ENCODE measurements around the gene RBM44. TPM values are rescaled to one million over a fixed set of nuclear protein-coding genes. Genes with fewer than 3 reads are reported as not detected.
"Not testable (repeated sequence)": the region's sequence is repeated elsewhere in the genome, so short reads cannot be mapped to it uniquely, and the experiment has no call there.

Gene RBM44
- total RNA-seq, 1 donor from 2014 or later = 1.0 TPM

DNA sequence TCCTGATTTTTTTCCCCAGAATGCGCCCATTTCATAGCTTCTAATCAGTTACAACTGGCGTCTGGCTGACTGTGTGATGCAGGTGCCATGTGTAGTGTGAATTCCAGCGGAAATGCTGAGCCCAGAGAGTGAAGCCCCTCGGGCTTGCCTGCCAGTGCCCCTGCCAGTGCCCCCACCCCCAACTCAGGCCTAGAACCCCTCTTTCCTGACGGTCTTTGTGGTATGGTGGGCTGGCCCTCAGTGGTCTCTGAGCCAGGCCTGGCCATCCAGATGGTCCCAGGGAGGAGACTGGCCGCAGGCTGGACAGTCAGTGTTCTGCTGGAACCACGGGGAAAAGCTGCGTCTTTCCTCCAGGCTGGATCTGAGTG, 63.9 kb downstream of the RBM44 start:
- no peak overlapping the region for H3K4me3 Mint-ChIP-seq (ENCODE audit: low read depth)
- DNase-seq (ENCODE audit: low spot score) = no peak
- no peaks in the 10 kb centered on the region for H3K9me3 Mint-ChIP-seq
- H3K27ac Mint-ChIP-seq = no peak overlapping the region
- intact Hi-C loops (cut with micrococcal nuclease) = no loop called here
- peaks cover 29% of the 10 kb centered on the region for H3K27me3 Mint-ChIP-seq (ENCODE audit: low read depth)
- H3K4me1 Mint-ChIP-seq (ENCODE audit: low read depth) = peaks cover 9% of the 10 kb centered on the region
- peaks cover 3% of the 10 kb centered on the region for H3K36me3 Mint-ChIP-seq (ENCODE audit: low read depth)

DNA sequence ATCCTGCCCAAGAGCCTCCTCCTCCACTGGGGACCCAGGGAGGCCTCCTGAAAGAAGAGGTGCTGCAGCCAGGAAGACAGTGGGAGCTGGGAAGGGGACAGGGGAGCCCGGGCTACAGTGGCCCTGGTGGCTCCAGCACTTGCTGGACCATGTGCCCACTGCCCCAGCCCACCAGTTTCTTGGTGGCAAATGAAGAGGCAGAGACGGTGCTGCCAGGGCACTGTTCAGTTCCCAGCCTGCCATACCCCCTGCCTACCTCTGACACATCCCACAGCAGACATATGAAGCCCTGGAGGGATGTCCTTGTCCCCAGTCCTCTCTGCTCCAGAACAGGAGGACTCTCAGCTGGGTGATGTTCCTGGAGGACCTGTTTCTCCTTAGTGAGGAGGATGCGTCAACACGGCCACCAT, 64.5 kb downstream of the RBM44 start:
- H3K9me3 Mint-ChIP-seq = no peaks in the 10 kb centered on the region
- H3K27ac Mint-ChIP-seq = no peak overlapping the region
- no peak for DNase-seq (ENCODE audit: low spot score)
- no peak overlapping the region for H3K4me3 Mint-ChIP-seq (ENCODE audit: low read depth)
- H3K36me3 Mint-ChIP-seq (ENCODE audit: low read depth) = peaks cover 3% of the 10 kb centered on the region
- H3K4me1 Mint-ChIP-seq (ENCODE audit: low read depth) = peaks cover 9% of the 10 kb centered on the region
- peaks cover 25% of the 10 kb centered on the region for H3K27me3 Mint-ChIP-seq (ENCODE audit: low read depth)
- intact Hi-C loops (cut with micrococcal nuclease) = no loop called here

DNA sequence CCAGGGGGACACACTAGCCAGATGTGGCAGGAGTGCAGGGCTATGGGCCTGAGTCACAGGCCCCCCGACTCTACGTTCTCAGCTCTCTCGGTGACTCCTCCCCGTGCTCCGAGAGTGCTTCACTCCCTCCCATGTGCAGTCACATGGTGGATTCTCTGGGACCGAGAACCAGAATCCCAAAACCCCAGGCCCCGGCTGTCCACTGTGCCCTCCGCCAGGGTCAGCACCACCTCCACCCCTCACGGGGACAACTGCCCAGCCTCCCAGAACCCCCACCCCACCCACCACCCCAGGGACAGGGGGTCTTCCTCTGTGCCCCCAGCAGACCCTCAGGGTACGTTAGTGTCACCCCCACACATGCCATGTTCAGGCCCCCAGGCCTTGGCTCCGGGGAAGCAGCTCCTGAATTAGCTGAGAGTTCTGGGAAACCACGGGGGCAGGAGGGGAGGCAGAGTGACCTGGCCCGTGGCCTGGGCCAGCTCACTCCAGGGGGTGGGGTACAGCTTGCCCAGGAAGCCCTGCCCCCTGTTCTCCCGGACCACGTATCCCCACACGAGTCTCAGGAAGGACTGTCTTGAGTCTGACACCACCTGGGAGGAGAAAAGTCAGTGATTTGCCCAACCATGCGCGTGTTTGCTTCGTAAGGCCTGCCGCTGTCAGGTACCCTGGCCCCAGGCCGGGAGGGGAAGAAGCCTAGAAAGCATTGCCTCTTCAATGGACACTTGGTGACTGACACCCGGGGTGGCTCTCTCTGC, 65.3 kb downstream of the RBM44 start:
- Mint-ChIP-seq H3K4me3 (ENCODE audit: low read depth) (no peak overlapping the region), H3K9me3 (no peaks in the 10 kb centered on the region), H3K27ac (no peak overlapping the region), H3K27me3 (ENCODE audit: low read depth) (peaks cover 21% of the 10 kb centered on the region), H3K36me3 (ENCODE audit: low read depth) (no peaks in the 10 kb centered on the region), H3K4me1 (ENCODE audit: low read depth) (peaks cover 8% of the 10 kb centered on the region)
- DNase-seq (ENCODE audit: low spot score) = no peak
- intact Hi-C loops (cut with micrococcal nuclease) = no loop called here

DNA sequence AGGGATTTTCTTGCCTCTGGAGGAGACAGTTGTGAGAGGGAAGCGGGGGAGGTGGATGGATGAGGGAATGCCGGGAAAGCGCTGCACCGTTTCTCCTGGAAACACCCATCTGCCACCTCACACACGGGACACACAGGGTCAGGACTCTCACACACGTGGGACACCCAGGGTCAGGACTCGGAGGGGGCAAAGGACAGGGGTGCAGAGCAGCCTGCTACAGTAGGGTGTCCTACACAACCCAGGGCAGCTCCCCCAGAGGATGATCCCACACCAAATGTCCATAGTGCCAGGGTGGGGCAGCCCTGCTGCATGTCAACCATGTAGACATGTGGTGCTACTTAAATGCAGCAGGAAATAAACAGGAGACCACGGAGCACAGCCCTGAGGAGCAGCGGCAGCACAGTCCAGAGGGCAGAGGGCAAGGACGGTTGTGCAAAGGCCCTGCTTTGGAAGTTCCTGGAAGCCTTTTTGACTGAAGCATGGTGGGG, 65.9 kb downstream of the RBM44 start:
- Mint-ChIP-seq H3K9me3 (no peaks in the 10 kb centered on the region), H3K4me1 (ENCODE audit: low read depth) (peaks cover 10% of the 10 kb centered on the region), H3K36me3 (ENCODE audit: low read depth) (no peaks in the 10 kb centered on the region), H3K27me3 (ENCODE audit: low read depth) (peaks cover 25% of the 10 kb centered on the region), H3K4me3 (ENCODE audit: low read depth) (no peak overlapping the region), H3K27ac (no peak overlapping the region)
- intact Hi-C loops (cut with micrococcal nuclease) = no loop called here
- DNase-seq (ENCODE audit: low spot score) = no peak

DNA sequence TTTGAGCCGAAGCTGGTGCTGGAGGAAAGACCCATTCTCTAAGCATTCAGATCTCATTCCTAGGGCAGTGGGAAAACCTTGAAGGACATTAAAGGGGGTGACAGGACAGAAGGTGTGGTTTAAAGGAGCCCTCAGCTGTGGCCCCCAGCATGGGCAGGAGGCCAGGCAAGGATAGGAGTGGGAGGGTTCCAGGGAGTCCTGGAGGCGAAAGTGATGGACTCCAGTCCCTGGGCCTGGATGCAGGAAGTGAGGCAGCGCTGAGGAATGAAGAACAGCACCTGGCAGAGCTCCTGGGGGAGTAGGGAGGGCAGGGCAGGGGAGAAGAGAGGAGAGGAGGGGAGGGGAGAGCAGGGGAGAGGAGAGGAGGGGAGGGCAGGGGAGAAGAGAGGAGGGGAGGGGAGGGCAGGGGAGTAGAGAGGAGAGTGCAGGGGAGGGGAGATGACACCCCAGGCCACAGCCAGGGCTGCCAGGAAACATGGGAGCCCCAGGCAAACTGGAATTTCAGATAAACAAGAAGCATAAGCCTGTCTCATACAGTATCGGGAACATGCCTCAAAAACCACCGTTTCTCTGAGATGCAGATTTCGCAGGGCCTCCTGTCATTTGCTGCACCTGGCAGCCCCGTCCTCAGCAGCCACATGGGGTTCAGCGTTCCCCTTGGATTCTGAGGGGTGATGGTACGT, 66.5 kb downstream of the RBM44 start:
- Mint-ChIP-seq H3K27me3 (ENCODE audit: low read depth) (peaks cover 26% of the 10 kb centered on the region), H3K36me3 (ENCODE audit: low read depth) (no peaks in the 10 kb centered on the region), H3K27ac (no peak overlapping the region), H3K9me3 (no peaks in the 10 kb centered on the region), H3K4me1 (ENCODE audit: low read depth) (peaks cover 10% of the 10 kb centered on the region), H3K4me3 (ENCODE audit: low read depth) (no peak overlapping the region)
- intact Hi-C loops (cut with micrococcal nuclease) = no loop called here
- no peak for DNase-seq (ENCODE audit: low spot score)

DNA sequence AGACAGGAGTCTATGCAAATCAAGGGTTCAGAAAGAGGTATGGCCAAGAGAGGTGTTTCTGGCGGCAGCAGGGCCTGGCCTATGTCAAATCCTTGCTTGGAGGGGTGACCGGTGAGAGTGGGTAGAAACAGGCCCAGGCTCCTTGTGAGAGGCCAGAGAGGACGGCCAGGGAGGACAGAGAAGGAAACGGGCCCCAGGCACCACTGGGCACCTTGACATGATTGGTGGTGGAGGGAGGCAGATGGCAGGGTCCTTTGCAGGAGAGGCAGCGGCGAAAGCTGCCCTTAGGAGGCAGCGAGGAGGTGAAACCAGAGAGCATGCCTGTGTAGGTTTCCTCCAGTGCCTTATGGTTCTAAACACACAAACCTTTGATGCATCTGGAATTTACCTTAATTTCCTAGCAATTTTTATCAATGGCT, 67.1 kb downstream of the RBM44 start:
- Mint-ChIP-seq H3K36me3 (ENCODE audit: low read depth) (no peaks in the 10 kb centered on the region), H3K4me1 (ENCODE audit: low read depth) (peaks cover 6% of the 10 kb centered on the region), H3K9me3 (no peaks in the 10 kb centered on the region), H3K4me3 (ENCODE audit: low read depth) (no peak overlapping the region), H3K27ac (no peak overlapping the region), H3K27me3 (ENCODE audit: low read depth) (peaks cover 25% of the 10 kb centered on the region)
- no peak for DNase-seq (ENCODE audit: low spot score)
- intact Hi-C loops (cut with micrococcal nuclease) = no loop called here

DNA sequence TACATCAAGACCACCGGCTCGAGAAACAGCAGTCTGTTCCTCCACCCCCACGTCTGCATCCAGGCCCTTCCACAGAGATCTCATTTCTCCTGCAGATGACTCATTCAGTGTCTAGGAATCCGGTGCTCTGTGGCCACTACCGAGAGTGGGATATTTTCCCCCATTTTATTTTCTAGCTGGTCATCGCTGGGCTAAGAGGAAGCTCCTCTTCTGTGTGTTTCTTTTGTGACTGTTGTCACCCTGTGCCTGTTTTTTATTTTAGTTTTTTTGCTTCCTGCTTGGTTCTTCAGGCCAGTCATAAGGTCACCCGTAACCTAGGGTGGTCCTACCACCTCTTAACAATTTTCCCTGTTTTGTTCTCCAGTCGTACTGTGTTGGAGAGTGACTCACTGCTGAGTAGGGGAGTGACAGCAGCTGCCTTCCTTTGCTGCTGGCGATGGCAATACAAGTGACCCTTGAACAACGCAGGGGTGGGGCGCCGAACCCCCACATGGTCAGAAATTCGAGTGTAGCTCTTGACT, 67.6 kb downstream of the RBM44 start:
- no peaks in the 10 kb centered on the region for H3K9me3 Mint-ChIP-seq
- no peak overlapping the region for H3K27ac Mint-ChIP-seq
- intact Hi-C loops (cut with micrococcal nuclease) = no loop called here
- no peak for DNase-seq (ENCODE audit: low spot score)
- H3K36me3 Mint-ChIP-seq (ENCODE audit: low read depth) = no peaks in the 10 kb centered on the region
- peaks cover 6% of the 10 kb centered on the region for H3K4me1 Mint-ChIP-seq (ENCODE audit: low read depth)
- peaks cover 22% of the 10 kb centered on the region for H3K27me3 Mint-ChIP-seq (ENCODE audit: low read depth)
- H3K4me3 Mint-ChIP-seq (ENCODE audit: low read depth) = no peak overlapping the region

DNA sequence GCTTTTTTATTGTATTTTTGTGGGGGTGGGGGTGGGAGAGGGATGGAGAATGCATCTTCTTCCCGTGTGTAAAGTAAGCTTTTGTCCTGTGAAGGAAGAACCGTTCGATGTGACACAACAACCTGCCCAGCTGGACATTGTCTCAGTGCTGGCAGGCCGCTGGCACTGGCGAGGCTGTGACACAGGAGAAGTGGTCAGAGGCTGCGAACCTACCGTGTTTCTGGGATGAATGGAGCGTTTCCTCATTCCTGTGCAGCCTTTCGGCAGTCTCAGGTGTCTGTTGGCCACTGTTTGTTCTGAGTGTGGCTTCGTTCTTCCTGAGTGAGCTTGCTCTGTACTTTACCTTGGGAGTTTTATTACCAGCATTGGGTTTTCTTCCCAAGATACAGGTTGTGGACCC, 68.9 kb downstream of the RBM44 start:
- H3K4me3 Mint-ChIP-seq (ENCODE audit: low read depth) = no peak overlapping the region
- peaks cover 6% of the 10 kb centered on the region for H3K4me1 Mint-ChIP-seq (ENCODE audit: low read depth)
- no peaks in the 10 kb centered on the region for H3K36me3 Mint-ChIP-seq (ENCODE audit: low read depth)
- intact Hi-C loops (cut with micrococcal nuclease) = no loop called here
- peaks cover 22% of the 10 kb centered on the region for H3K27me3 Mint-ChIP-seq (ENCODE audit: low read depth)
- DNase-seq (ENCODE audit: low spot score) = no peak
- no peaks in the 10 kb centered on the region for H3K9me3 Mint-ChIP-seq
- H3K27ac Mint-ChIP-seq = no peak overlapping the region

DNA sequence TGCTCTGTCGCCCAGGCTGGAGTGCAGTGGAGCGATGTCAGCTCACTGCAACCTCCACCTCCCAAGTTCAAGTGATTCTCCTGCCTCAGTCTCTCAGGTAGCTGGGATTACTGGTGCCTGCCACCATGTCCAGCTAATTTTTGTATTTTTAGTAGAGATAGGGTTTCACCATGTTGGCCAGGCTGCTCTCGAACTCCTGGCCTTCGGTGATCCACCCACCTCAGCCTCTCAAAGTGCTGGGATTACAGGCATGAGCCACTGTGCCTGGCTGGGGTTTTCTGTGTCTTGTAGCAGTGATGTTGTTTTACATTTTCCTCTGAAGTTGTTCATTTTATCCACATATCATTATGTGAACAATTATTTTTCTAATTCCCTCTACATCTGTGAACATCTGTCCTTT, 69.5 kb downstream of the RBM44 start:
- H3K27ac Mint-ChIP-seq; H3K9me3 Mint-ChIP-seq; H3K4me1 Mint-ChIP-seq (ENCODE audit: low read depth); intact Hi-C loops (cut with micrococcal nuclease); DNase-seq (ENCODE audit: low spot score); H3K36me3 Mint-ChIP-seq (ENCODE audit: low read depth); H3K4me3 Mint-ChIP-seq (ENCODE audit: low read depth): not testable (repeated sequence)
- H3K27me3 Mint-ChIP-seq (ENCODE audit: low read depth) = peaks cover 22% of the 10 kb centered on the region

DNA sequence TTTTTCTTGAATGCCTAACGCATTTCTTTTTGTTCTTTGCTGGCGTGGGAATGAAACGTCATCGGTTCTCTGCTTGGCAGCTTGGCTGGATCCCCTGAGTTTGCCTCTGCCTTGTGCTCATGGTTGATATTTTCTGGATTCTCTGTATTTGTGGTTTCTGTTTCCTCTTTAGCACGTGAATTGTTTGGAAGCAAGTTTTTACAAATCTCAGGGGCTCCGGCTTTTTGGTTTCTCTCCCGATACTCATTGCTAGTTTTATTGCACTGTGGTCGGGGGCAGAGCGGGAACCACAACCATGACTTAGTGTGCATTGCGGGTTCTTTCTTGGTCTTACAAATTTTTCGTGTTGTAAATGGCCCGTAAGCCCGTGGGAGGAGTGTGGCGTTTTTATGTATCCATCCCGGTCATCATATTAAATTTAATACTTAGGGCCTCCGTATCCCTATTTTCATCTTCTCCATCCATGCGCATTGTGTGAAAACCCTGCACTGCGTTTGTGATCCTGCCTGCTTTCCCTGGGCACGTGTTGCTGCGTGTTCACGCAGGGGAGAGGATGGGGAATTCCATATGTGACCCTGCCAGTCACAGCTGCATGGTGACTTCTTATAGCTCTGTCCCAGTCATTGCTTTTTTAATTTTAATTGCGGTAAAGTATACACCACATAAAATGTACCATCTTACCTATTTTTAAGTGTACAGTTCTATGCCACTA, 70.2 kb downstream of the RBM44 start:
- Mint-ChIP-seq H3K27me3 (ENCODE audit: low read depth) (peaks cover 22% of the 10 kb centered on the region), H3K4me1 (ENCODE audit: low read depth) (peaks cover 8% of the 10 kb centered on the region), H3K27ac (no peak overlapping the region), H3K36me3 (ENCODE audit: low read depth) (no peaks in the 10 kb centered on the region), H3K4me3 (ENCODE audit: low read depth) (no peak overlapping the region), H3K9me3 (no peaks in the 10 kb centered on the region)
- DNase-seq (ENCODE audit: low spot score) = no peak
- intact Hi-C loops (cut with micrococcal nuclease) = no loop called here

DNA sequence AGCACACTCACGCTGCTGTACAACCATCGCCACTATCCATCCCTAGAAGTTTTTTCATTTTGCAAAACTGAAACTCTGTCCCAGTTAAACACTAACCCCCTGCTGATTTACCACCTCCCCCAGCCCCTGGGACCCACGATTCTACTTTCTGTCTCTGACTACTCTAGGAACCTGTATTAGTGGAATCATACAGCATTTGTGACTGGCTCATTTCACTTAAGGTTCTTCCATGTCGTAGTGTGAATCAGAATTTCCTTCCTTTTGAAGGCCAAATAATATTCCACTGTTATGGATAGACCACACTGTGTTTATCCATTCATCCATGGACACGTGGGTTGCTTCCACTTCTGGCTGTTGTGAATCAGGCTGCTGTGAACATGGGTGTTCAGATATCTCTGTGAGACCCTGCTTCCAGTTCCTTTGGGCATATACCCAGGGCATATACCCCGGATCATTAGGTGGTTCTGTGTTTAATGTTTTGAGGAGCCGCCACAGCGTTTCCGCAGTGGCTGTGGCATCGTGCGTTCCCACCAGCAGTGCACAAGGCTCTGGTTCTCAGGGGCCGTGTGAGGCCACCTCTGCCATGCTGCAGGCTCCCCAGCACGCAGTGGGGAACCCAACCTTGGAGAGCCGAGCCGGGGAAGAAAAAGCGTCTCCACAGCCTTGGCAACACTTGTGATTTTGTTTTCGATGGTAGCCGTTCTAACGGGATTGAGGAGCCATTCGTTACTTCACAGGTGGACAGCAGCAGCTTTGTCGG, 70.9 kb downstream of the RBM44 start:
- no peaks in the 10 kb centered on the region for H3K9me3 Mint-ChIP-seq
- H3K27me3 Mint-ChIP-seq (ENCODE audit: low read depth) = peaks cover 22% of the 10 kb centered on the region
- H3K36me3 Mint-ChIP-seq (ENCODE audit: low read depth) = no peaks in the 10 kb centered on the region
- no peak overlapping the region for H3K27ac Mint-ChIP-seq
- peaks cover 8% of the 10 kb centered on the region for H3K4me1 Mint-ChIP-seq (ENCODE audit: low read depth)
- no peak for DNase-seq (ENCODE audit: low spot score)
- intact Hi-C loops (cut with micrococcal nuclease) = no loop called here
- H3K4me3 Mint-ChIP-seq (ENCODE audit: low read depth) = no peak overlapping the region

DNA sequence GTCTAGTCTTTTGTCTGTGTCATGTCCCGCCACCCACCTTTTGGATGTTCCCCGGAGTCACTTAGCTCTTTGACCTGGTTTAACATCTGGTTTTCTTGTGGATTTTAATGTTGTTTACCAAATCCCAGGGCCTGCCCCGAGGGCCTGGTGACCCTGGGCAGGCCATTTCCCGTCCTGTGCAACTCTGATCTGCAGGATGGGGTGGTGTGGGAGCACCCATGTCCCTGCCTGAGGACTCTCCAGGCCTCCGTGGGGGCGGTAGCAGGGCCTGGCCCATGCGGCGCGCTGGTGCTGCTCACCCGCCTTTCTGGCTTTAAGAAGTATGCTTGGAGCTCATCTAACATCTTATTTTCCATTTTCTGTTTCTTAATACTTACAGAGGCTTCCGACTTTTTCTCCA, 71.5 kb downstream of the RBM44 start:
- no peak for DNase-seq (ENCODE audit: low spot score)
- Mint-ChIP-seq H3K4me3 (ENCODE audit: low read depth) (no peak overlapping the region), H3K4me1 (ENCODE audit: low read depth) (peaks cover 8% of the 10 kb centered on the region), H3K36me3 (ENCODE audit: low read depth) (no peaks in the 10 kb centered on the region), H3K27me3 (ENCODE audit: low read depth) (peaks cover 22% of the 10 kb centered on the region), H3K27ac (no peak overlapping the region), H3K9me3 (no peaks in the 10 kb centered on the region)
- intact Hi-C loops (cut with micrococcal nuclease) = no loop called here
